GM19455 (cell line): ENCODE data around the gene ULK3.

ENCODE experiments used
- ATAC-seq: cut with Tn5 transposase; IDR thresholded peaks from one replicate; pipeline ENCODE4 v1.9.1; 2021; ENCODE audit not compliant: unreplicated experiment

The ULK3 gene

GRCh38 chr15:74787251-74788041 lies 55.5 kb downstream of the ULK3 start:
- peak; percentile 48 for ATAC-seq

DNA sequence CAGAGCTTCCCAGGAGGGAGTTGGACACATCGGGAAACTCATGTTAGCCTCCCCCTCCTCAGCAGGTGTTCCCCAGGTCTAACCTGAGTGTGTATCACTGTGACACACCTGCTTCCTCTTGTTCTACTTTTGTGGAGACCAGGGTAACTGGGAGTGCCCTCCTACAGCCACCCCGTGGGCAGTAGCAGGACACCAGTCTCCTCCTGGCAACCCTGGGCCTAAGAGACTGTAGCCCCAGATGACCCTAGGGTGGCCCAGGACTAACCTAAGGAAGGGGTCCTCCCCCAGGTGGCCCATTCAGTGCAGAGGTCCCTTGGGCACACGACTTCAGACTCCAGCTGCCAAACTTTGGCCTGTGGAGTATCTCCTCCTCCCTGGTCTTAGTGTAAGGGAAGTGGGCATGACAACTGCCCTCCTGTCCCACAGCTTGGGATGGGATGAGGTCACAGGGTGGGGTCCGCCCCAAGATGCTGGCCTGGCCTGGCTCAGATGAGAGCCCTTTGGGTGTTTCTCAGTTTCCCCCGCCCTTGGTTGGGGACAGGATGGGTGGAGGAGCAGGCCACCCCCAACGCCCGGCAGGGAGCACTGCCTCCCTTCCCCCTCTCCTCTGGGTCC lies 56.3 kb downstream of the ULK3 start:
- ATAC-seq = no peak
